Right lobe of liver (tissue), 4 donors: Measurements from ENCODE around the gene FAM167B.

Source experiments
- CTCF ChIP-seq, 4 donors: fragments of 200-600 bp in 3 of 4; fragments of 450-650 bp in 1 of 4; IDR thresholded peaks; one replicate each; pipeline versions ENCODE4 v1.5.1 to v1.8.0; 2016 to 2022; ENCODE audit warnings: antibody characterized with exemption in 4 of 4, mild to moderate bottlenecking in 2 of 4
- POLR2A ChIP-seq: fragments of 450-650 bp; IDR thresholded peaks from one replicate; pipeline ENCODE4 v1.6.1; 2017; ENCODE audit warnings: antibody characterized with exemption, mild to moderate bottlenecking
- donor health status: DM: no; HTN: no; CAD: no.
- donor health status: DM: no; HTN: no; CAD: no.
- donor health status: DM: no; HTN: yes; CAD: no.

- no peak for TF ChIP-seq CTCF (IDR thresholded peaks at IDR 0.05)
- TF ChIP-seq POLR2A: no peak
These were observed 14.3 kb upstream of the FAM167B start for GRCh38 chr1:32232558-32233304.
